Measurements from ENCODE around the gene MEF2C. TPM values are rescaled to one million over a fixed set of nuclear protein-coding genes. Genes with fewer than 3 reads are reported as not detected.

Gene MEF2C
- polyA plus RNA-seq, 1 donor = 934 TPM

- no peak for DNase-seq (ENCODE audit: low read depth)
These were observed 193.9 kb downstream of the MEF2C start for GRCh38 chr5:88688984-88689667.

- no peak for DNase-seq (ENCODE audit: low read depth)
These were observed 194.6 kb downstream of the MEF2C start for GRCh38 chr5:88688156-88688983.

- DNase-seq (ENCODE audit: low read depth) = no peak
These were observed 195.5 kb downstream of the MEF2C start for GRCh38 chr5:88687373-88687911.

GRCh38 chr5:88686726-88687125 lies 196.3 kb downstream of the MEF2C start:
- DNase-seq (ENCODE audit: low read depth) = no peak

DNA sequence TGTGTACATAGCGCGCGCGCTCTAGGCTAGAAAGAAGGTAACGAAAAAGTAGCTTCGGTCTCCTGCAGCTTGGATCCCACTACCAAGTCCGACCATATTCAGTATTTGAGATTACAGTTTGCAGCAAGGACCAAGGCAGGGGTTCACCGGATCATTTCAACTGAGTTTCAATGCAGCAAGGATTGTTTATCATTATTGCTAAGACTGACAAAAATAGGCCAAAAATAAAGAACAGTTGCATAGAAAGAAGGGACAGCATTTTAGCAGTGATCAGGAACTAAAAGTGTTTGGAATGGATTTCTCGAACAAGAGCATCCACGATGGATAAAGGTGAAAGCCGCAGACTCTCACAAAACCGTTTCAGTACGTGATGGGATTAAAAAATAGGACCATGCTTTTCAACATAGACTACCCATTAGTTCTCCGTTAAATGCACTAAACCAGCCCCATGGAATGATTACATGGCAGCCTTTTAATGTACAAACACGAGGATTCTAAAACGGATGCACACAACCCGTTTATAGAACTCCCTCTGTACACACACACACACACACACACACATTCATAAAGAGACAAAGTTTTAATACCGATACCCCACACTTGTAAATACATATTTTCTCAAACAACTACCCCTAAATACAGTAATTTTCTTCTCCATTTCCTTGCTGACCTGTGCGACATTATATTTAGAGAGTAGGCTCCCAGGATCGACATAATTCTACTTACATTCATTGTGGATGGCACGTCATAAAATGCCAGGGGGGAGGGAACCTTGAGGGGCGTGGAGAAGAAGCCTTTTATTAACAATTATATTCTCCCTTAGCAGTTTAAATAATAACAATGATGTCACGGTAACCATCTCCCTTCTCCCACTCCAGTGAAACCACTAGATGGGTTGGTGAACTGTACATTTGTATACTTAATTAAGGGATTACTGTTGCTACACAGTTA lies 197.1 kb downstream of the MEF2C start:
- DNase-seq (ENCODE audit: low read depth) = no peak

DNA sequence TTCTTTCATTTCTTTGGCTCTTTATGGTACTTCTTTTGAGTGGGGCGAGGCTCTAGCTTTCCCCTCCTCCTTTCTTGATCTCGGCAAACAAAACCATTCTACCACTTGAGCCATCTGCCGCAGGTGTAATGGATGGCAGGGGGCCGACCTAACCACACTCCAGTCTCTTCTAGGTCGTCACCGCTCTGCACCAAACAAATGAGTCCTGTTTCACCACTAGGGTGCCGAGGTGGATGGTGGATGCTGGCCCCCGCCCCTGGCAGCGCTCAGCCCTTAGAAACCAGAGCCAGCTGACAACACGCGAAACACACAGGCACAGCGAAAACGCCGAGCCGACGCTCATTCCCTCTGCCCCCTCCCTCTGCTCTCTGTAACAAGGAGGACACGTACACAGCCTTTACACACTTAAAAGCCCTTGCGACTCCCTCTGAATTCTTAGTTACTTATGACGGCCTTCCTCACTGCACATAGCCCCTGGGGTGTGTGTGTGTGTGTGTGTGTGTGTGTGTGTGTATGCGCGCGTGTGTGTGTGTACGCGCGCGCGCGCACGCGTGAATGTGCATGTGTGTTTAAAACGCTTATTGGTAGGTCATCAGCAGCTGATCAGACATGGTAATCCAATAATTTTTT lies 199.4 kb downstream of the MEF2C start:
- DNase-seq (ENCODE audit: low read depth) = no peak

- DNase-seq (ENCODE audit: low read depth) = no peak
These were observed 200.1 kb downstream of the MEF2C start for GRCh38 chr5:88682881-88683361.

GRCh38 chr5:88682131-88682530 lies 200.9 kb downstream of the MEF2C start:
- DNase-seq (ENCODE audit: low read depth) = no peak

DNA sequence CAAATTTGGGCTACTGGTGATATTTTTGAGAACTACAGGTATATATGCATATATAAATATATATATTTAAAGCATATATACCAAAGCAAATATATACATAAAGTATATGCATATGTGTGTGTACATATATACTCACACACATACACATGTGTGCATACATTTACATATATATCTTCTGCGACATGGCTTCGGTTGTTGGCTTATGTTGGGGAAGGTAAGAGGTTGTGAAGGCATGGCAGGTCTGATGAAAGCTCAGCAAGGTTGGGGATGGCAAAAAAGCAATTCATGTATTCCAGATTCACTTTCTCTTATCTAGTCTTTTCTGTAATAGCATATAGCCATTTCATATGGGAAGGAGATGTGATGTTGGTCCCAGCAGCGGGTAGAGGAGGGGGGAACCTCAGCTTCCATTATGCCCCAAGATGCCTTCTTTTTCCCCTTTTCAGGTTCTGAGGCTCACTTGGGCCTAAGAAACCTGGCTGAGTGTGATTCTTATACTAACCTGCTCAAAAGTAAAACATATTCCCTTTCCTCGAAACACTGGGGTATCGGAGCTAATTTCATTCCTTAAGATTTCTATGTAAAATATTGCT lies 201.7 kb downstream of the MEF2C start:
- no peak for DNase-seq (ENCODE audit: low read depth)

- DNase-seq (ENCODE audit: low read depth) = no peak
These were observed 202.5 kb downstream of the MEF2C start for GRCh38 chr5:88680253-88681132.

DNA sequence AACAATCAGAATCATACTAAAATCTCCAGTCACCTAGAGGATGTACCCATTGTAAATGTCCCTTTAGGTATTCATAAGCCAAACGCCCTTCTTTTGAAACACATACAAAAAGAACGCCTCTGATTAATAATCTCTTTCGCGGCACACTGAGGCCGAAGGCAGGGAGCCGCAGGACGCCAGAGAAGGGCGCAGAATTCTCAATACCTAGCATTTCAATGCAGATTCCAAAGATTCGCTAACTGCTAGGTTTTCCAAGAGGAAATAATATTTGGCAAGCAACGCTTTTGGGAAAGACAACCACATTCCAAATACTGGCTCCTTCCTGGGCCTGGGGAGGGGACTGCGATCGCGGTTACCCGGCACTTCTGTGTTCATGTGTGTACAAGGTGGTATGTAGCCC lies 203.3 kb downstream of the MEF2C start:
- no peak for DNase-seq (ENCODE audit: low read depth)

- no peak for DNase-seq (ENCODE audit: low read depth)
These were observed 204.1 kb downstream of the MEF2C start for GRCh38 chr5:88678770-88679381.

- no peak for DNase-seq (ENCODE audit: low read depth)
These were observed 204.8 kb downstream of the MEF2C start for GRCh38 chr5:88677943-88678769.

- no peak for DNase-seq (ENCODE audit: low read depth)
These were observed 205.5 kb downstream of the MEF2C start for GRCh38 chr5:88677376-88677895.

GRCh38 chr5:88676637-88677375 lies 206.2 kb downstream of the MEF2C start:
- no peak for DNase-seq (ENCODE audit: low read depth)

DNA sequence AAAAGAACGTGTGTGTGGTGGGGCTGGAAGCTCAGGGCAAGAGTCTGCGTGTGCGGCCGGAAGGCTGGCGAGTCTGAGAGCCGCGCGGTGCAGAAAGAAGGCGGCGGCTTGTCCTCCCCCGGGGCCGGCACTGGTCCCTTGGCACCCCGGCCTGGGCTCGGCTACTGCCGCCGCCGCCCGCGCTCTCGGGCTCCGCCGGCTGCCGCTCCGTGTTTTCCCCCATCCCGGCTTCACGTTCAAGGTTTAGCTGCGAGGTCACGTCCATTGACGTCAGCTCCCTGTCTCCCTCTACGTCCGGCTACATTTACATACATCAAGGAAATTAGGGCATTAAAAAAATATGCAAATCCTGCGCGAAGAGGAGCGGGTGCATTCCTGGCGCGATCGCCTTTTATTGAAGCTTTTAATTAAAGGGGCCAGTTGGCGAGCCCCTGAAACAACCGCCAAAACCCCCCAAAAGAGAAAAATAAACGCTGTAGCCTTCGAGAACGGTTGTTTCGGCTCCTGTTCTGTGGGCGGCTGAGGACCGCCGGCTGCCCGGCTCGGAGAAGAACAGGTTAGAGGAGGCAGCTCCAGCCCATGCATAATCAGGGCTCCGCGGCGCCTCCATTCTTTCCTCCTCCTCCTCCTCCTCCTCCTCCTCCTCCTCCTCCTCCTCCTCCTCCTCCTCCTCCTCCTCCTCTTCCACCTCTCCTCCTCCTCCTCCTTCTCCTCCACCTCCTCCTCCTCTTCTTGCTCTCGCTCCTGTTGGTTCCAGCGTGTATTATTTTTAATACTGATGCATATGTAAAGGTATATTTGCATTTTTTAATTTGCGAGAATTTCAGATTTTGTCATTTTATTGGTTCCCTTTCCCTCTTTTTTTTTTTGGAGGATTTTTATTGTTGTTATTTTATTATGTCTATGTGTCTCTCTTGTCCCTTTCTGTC lies 207.0 kb downstream of the MEF2C start:
- DNase-seq (ENCODE audit: low read depth) = no peak

Data from forelimb muscle (tissue), 1 donor.